Posterior vena cava (tissue), 2 donors: Measurements from ENCODE around the gene S100A4. TPM values are rescaled to one million over a fixed set of nuclear protein-coding genes. Genes with fewer than 3 reads are reported as not detected.

Source experiments
- total RNA-seq, 2 donors: library from RNA; stranded (reverse); fragmentation: NEBNext Ultra II Directional; extraction: Animal tissue kit (Norgen Biotek cat#: 25700); gene quantifications; one replicate each; pipeline ENCODE4 v1.2.1, GENCODE V29; 2021
- donor health status: DM: yes; HTN: yes; CAD: no.
- donor health status: DM: yes; HTN: yes; CAD: no.

The S100A4 gene
- total RNA-seq, 2 donors from 2014 or later: 286 to 472 TPM

Other genes with a start within 250 kb of the S100A4 start
- gene PGLYRP3, start 232.9 kb downstream of the S100A4 start, total RNA-seq: not detected
- not detected for gene PGLYRP4, start 197.0 kb downstream of the S100A4 start, total RNA-seq
- gene S100A9, start 188.0 kb downstream of the S100A4 start, total RNA-seq: 100 to 1,000 TPM; 158 to 525 TPM
- 10 to 100 TPM; 12.6 to 34.4 TPM for gene S100A12, start 170.2 kb downstream of the S100A4 start, total RNA-seq
- gene S100A8, start 154.7 kb downstream of the S100A4 start, total RNA-seq: 100 to 1,000 TPM; 123 to 360 TPM
- gene S100A7A, start 129.3 kb downstream of the S100A4 start, total RNA-seq: not detected
- not detected for gene S100A7, start 85.2 kb downstream of the S100A4 start, total RNA-seq
- 1,000 to 10,000 TPM; 1,174 to 1,536 TPM for gene S100A6, start 9.8 kb downstream of the S100A4 start, total RNA-seq
- not detected for gene S100A5, start 4.9 kb downstream of the S100A4 start, total RNA-seq
- 1 to 10 TPM; 4.1 to 8.3 TPM for gene S100A3, start 3.5 kb upstream of the S100A4 start, total RNA-seq
- gene S100A2, start 20.0 kb upstream of the S100A4 start, total RNA-seq: 1 to 10 TPM; 1.5 to 3.5 TPM
- gene S100A16, start 67.3 kb upstream of the S100A4 start, total RNA-seq: 10 to 100 TPM; 67.0 to 99.2 TPM
- not detected for gene S100A14, start 70.5 kb upstream of the S100A4 start, total RNA-seq
- gene S100A13, start 81.7 kb upstream of the S100A4 start, total RNA-seq: 100 to 1,000 TPM; 149 to 167 TPM
- 1 to 10 TPM in 1 of 2 donors, under 1 TPM in 1; 0.74 to 1.8 TPM for gene S100A1, start 82.6 kb upstream of the S100A4 start, total RNA-seq
- 10 to 100 TPM; 44.5 to 47.3 TPM for gene CHTOP, start 88.3 kb upstream of the S100A4 start, total RNA-seq
- gene SNAPIN, start 112.9 kb upstream of the S100A4 start, total RNA-seq: 10 to 100 TPM; 30.3 to 31.2 TPM
- 10 to 100 TPM; 66.9 to 82.3 TPM for gene ILF2, start 125.2 kb upstream of the S100A4 start, total RNA-seq
- gene NPR1, start 132.9 kb upstream of the S100A4 start, total RNA-seq: 100 to 1,000 TPM; 107 to 119 TPM
- gene INTS3, start 182.2 kb upstream of the S100A4 start, total RNA-seq: 10 to 100 TPM; 41.4 to 49.0 TPM
- gene SLC27A3, start 229.6 kb upstream of the S100A4 start, total RNA-seq: 10 to 100 TPM; 60.5 to 64.5 TPM